Activated naive CD4-positive, alpha-beta T cell treated with anti-CD3 and anti-CD28 coated beads, Interleukin-2, amount 50 U/mL, for 16 hours (primary cell): ENCODE data around the gene CD151.

Experiments used
- DNase-seq: peaks from one replicate; pipeline ENCODE4 v3.0.0-alpha.2; 2020

CD151 gene

DNA sequence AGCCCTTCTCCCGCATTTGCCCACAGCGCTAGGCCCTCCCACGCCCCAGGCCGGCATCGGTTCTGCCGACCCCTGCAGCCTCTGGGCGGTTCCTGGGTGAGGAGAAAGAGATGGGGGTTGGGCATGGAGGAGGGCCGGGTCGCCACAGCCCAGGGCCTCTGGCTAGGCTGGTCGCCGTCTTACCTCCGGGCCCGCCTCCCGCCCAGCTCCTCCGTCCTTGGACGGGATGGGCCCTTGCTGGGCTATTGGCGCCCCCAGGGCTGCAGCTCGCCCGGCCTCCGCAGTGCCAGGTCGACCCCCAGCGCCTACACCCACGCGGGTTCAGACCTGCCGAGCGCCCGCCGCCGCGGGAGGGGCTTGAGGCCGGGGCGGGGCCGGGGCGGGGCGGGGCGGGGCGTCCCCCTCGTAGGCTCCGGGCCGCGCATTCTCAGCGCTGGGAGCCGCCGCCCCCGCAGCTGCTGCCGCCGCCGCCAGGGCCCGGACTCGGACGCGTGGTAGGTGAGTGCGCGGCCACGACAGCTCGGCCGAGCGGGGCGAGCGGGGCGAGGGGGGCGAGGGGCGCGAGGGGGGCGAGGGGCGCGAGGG is at the start of gene CD151:
TSS of gene CD151 (plus strand) at position 424 of the 585 bp plus-strand sequence. CDS start 3,118 bp downstream, outside the sequence.
- peak; percentile 42 for DNase-seq

DNA sequence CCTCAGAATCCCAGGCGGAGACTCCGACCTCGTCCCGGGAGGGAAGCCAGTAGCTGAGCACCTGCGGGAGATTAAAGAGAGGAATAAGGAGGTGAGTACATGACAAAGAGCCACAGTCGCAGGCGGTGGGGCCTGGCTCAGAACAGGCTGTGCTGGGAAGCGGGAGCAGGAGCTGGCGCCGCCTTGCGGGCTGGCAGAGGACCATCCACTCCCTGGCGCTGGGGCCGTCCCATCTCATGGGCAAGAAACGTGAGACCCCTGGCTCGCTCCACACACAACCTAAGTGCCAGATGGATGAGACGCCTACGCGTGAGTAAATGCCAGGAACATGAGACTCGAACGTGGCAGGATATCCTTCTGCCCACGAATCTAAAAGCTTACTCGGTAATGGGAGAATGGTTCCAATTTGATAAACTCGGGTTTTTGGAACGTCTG is 49.2 kb upstream of the CD151 start:
- peak; percentile 51 for DNase-seq

DNA sequence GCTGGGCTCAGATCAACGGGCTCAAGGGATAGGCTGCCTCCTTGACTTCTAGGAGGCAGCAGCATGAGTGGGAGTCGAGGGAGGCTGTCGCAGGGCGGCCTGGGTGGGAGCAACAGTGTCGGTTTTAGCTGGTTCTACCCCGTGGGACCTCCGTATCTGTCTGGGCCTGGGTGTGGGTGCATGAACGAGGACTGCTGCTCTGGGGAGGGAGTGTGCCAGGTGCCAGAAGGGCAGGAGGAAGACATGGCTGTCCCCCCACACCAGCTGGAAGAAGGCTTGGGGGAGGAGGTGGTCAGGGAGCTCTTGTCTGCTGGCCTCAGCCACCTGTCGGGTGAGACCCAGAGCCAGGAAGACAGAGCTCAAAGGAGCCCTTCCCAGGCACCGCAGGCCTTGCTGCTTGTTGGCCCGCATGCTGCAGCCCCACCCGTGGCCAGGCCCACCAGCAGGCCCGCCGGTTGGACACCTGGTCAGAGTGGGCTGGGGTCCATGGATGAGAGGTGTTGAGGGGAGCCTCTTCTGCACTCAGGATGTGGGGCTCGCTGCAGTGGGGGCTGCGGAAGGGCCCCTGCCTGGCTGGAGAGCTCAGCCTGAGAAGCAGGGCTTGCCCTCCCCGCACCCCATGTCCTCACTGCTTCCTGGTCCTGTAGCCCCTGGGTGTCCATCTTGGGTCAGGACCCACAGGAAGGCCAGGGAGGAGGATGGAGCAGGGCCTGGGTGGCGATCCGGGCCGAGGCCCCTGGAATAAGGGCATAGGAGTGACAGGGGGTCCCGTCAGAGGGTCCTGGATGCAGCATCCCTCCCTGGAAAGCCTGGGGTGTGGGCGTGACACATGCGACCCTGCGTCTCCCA is 46.3 kb upstream of the CD151 start:
- no peak for DNase-seq

DNA sequence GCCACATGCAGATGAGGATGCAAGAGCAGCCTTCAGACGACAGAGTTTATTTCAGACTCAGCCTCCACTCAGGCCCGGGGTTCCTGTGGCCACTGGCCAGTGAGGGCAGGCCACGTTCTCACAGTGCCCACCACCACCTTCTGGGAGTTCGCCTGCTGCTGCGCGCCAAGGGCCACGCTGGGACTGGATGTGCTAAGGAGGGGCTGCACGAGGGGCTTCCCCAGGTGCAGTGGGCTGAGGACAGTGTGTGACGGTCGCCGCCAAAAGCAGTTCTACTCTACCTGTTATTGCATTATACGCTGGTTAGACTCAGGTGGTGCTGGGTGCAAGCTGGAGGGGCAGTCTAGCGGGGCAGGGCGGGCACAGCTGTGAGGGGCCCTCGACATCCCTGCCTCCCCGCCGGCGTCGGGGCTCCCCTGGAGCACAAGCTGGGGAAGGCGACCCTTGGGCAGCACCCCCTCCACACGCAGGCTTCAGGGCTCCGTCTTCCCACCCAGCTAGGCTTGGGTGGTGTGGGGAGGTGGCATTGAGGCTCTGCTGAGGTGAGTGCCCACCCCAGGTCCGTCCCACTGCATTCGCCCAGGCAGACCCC is 45.6 kb upstream of the CD151 start:
- no peak for DNase-seq

DNA sequence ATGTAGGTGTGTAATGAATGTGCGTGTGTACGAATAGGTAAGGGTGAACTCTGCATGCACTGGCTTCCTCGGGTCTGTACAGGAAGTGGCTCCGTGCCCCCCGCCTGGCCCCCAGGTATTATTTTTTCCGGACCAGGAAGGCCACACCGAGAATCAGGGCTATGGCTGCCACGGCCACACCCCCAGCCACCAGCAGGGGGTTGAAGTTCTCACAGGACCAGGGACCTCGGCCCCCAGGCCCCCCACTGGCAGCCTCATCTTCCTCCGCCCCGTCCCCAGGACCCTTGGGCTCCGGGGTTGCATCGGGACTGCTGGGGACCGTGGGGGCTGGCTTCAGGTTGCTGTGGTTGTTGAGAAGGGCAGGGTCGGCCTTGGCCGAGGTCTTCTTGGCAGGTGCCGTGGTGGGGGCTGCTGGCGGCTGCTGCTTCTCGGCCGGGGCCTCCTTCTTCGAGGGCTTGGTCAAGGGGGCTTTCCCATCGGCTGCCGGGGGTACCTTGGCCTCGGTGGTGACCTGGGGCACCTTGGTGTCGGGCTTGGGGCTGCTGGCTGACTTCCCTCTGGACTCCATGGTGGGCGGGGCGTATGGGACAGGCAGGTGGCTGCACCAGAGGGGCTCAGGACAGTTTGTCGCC is 44.6 kb upstream of the CD151 start:
- DNase-seq = no peak

DNA sequence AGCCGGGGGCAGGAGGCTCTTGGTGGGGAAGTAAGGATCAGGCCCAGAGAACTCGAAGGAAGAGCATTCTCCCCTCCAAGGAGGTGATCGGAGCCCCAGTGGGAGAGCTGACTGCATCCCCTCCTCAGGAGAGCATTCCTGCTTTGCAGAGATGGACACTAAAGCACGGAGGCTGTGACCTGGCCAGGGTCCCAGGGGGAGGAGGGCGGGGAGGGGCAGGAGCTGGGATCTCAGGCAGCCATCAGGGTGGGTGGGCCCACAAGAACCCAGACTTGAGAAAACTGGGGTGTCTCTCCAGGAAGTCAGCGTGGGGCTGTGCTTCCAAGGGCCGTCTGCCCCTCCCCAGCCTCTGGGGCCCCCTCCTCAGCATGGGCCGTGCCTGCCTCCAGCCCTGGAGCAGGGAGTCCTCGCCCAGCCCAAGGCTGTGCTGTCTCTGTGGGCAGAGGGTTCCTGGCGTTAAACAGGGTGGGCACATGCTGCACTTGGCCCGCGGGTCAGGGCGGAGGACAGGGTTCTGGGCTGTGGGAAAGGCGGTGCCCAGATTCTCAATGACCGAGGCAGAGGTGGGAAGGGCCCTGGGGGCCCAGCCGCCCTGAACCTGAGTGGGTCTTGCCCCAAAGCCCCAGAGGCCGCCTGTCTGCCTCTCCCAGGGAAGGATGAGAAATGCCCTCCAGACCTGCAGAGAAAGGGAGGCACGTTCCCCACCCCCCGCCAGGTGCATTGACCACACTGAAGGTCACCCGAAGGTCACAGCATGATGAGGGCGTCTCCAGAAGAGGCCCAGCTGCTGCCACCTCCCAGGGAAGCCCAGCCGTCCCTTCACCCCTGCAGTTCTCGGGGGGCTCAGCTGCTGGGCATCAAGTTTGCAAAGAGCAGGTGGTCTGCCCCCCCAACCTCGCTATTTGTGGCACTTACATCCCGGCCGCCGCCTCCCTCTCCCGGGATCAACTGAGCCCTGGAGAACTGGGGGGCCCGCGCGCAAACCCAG is 43.5 kb upstream of the CD151 start:
- DNase-seq = no peak

DNA sequence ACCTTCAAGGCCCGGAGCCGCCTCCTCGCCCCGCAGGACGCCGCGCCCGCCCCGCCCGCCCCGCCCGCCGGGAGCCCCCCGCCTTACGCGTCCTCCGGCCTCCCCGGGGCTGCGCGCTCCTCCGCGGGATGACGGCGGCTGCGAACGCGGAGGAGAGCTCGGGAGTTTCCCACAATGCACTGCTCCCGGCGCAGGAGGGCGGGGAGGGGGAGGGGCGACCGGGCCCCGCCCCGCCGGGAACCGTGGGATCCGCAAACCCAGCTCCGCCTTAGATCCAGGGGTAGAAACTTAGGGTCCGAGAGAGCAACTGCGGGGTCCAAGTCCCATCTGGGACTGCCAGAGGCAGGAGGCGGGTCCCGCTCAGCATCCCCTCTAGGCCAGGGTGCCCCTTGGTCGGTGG is 42.8 kb upstream of the CD151 start, which contains the start of gene CEND1:
TSS of gene CEND1 (minus strand) at position 148 of the 400 bp plus-strand sequence. CDS start 1,514 bp downstream, outside the sequence.
- DNase-seq = peak; percentile 43

DNA sequence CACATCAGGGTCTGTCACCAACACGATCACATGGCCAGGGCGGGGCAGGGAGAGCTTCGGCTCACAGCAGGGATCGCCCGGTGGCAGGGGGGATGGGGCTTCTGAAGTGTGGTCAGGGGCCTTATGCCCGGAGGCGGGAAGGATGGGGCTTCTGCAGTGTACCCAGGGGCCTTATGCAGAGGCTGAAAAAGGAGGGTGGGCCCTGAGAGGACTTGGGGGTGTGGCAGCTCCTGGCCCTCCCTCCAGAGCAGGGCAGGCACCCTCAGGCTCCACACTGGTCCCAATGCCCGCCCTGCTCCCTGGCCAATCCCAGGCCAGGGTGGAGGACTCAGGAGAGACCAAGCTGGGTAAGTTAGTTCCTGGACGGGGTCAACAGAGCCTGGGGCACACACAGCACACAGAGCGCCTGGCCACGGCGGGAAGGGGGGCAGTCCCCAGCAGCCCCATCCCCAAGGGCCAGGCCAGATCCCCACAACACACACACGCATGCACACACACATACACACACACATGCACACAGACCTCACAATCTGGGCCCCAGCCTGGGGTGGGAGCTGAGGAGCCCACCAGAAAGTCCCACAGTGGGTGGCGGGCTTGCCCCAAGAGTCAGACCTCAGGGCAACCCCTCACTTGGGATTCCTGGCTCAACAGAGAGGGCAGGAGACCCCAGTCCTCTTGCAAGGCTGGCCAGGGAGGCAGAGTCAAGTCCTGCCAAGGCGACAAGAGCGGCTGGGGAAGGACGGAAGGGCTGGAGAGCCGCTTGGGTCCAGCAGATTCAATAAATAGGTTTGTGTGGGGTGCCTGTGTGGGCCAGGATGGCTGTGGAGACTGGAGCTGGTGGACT is 41.8 kb upstream of the CD151 start:
- DNase-seq = no peak

DNA sequence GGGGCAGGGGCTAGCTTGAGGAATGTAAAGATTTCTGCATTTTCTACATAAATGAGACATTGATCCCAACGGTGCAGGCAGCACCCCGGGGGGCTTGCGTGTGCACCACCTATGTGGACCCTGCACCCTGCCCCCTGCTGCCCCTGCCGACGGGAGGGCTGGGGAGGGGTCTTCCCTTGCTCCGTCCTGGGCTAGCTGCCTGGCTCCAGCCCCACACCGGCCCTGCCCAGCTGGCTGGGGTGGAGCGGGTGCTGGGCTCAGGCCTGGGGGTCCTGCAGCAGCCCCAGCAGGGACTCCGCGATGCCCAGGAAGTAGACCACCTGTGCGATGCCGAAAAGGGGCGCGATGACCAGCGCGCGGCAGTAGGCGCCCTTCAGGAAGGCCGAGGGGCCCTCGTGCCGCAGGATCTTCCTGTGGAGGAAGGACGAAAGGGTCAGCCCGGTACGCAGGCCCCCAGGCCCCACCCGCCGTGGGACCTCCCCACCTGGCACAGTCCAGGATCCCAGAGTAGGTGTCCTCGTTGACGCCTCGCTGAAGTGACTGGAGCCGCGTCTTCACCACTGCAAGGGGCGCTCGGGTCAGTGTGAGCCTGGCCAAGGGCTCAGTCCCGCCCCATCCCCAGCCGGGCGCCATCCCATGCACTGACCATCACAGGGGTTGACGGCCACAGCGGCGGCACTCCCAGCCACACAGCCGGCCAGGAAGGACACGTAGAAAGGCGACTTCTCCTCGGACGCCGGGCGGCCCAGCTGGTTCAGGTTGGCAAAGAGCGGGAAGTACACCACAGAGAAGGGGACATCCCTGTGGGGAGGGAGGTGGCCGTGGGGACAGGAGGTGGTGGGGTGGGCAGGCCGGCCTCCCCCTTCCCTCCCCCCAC is 40.9 kb upstream of the CD151 start:
- DNase-seq = no peak

DNA sequence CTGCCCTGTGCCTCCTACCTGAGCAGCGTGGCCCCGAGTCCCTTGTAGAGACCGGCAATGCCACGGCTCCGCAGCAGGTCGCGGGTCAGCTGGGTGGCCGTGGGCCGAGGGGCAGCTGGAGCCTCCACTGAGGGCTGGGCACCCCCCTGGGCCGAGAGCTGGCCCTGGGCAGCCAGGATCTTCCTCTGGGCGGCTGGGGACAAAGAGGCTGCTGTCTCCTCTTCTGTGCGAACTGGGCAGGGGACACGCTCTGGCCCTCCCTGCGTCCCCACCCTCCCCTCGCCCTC is 40.3 kb upstream of the CD151 start:
- DNase-seq = no peak

DNA sequence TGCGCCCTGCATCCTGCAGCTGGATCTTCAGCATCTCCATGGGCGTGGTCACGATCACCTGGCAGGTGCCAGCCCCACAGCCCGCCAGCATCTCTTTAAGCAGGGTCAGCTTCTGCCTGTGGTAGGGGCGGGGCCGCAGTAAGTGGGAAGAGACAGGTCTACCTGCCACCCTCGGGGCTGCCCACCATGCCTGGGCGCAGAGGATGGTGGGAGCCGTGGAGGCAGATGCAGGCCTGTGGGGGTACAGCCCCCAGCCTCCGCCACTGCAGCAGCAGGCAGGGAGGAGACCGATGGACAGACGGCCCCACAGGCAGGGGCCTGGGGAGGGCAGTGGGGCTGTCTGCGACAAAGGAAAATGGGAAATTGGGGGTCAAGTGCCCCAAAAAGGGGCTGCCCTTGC is 39.9 kb upstream of the CD151 start:
- no peak for DNase-seq

DNA sequence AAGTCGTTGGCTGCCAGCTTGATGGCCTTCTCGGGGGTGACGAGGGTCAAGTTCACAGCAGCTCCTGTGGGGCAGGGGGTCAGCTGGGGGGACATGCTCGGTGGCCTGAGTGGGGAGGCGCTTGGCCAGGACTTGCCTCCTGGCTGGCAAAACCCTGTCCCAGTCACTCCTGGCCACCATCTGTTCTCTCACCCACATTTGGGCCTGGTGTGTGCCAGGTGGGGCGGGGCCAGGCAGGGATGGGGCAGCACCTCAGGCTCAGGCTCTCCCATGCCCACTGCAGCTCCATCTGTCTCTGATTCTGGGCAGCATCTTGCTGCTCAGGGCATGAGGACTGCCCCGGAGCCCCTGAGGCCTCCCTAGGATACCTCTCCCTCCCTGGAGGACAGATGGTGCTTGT is 39.2 kb upstream of the CD151 start:
- no peak for DNase-seq

DNA sequence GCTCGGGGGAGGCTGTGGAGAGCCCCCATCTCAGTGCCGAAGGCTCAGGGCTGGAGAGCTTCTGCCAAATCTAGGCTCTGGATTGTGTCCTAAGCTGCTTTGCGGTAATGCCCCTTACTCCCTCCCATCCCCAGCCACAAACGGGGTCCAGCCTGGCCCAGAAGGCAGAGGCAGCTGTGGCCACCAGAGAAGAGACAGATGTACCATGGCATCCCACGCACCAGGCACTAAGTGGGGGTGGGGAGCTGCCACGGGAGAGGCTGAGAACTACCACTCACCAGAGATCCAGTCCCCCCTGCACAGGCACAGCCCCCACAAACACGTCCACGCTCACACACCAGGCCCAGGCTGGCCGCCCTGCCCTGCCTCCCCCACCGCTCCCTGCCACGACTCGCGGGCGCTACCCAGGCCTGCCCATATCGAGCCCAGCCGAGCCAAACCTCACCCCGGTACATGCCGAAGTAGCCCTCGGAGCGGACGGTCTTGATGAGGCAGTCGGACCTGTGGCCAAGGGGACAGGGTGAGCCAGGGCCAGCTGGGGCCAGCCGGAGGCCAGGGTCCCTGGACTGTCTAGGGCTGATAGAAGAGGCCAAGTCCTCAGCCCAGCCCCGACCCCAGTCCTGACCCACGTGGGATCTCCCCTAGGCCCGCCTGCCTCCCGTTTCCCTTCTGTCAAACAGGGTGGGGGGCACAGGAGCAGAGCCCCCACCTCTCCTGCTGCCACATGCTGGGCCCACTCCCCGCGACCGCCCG is 38.6 kb upstream of the CD151 start:
- no peak for DNase-seq

DNA sequence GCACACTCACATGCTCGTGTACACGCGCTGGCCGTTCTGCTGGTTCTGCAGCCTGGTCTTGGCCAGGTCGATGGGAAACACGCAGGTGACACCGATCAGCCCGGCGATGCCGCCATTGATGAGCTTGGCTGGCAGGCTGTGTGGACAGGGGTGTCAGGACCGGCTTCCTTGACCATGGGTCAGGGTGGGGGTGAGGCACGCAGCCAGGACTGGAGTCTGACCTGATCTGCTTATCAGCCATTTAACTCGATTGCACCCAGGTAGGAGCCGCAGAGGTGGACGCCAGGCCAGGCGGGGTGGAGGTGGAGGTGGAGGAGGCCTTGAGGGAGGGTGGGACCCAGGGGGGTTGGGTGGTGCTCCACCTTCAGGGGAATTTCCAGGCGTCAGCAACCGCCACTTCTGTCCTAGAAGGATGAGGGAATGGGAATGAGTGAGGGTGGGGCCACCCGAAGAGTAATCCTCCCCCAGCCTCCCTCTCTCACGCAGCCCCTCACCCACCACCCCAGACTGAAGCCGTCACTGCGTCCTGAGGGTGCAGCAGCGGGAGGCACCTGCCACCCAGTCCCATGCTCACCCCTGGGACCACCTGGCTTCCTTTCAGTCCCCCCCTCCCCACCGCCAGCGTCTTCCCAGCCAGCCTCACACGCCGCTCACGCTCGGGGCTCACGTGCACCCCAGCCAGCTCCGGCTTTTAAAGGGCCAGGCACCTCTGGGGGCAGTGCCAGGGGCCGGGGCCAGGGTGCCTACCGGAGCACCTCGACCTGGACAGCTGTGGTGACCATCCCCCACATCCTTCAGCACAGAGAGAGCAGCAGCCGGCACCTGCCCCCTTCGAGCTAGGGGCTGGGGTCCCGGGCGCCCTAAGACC is 37.8 kb upstream of the CD151 start:
- DNase-seq = no peak

DNA sequence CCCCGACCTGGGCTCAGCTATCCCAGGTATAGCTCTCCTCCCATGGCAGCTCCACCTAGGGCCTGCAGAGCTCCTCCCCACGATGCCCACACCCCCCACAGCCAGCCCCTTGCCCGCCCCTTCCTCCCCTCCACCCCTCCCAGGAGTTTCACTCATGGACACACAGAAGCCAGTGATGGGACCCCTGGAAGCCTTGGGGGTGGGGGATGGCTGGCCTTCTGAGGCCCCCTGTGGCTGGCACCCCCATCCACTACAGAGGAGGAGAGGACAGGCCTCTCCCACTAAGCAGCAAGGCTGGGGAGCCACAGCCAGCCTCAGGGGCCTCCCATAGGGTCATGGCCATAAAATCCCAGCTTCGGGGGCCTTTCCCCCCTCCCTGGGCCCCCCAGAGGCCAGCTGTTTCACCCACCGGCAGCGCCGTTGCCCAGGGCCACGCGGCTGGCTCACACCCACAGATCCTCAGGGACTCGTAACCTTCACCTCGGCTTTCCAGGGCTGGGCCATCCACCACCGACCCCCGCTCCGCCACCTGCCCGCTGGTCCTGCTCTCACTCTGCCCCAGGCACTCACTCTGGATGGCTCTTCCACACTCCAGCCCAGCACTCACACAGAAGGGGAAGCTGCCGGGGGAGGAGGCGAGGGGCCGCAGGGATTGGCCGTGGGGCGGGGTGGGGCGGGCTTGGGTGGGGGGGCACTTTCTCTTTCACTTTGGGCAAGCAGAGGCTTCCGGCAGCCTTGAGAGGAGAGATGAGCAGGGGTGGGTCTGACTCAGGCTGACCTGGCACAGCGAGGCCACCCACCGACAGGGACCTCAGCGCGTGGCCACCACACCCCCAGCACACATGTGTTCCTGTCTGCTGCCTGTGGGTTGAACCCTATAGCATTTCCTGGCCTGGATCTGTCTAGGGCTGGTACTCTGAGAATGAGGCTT is 36.9 kb upstream of the CD151 start:
- DNase-seq = peak; percentile 81

DNA sequence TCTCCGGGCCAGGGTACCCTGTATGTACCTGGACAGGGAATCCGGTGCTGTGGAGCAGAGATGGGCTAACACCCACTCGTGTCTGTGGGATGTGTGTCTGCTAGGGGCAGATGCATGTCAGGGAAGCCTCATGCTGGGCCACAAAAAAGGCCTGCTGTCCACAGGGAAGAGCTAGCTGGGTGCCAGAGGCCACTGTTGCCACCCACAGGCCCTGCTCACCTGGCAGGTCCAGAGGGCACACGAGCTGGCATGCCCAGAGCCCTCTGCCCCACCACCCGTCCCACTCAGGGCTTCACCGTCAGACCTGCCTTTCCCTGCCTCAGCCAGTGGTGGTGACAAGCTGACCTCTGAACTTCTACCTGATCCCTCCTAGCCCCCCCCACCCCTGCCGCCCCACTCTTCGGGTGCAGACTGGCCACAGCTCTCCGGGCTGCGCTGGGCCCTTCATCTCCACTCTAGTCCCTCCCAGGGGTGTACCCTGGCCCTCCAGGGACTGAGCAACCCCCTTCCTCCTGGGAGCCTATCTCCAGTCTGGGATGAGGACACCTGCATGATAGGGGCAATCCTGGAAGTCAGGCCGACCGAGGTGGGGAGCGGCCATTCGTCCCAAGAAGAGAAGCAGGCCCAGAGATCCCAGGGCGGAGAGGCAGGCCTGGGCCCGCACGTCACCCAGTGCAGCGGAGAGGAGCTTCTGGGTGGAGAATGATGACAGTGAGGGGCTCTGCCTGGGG is 36.0 kb upstream of the CD151 start:
- DNase-seq = no peak
